T-cell (primary cell): ENCODE results near the gene PRKAR1B. TPM values are rescaled to one million over a fixed set of nuclear protein-coding genes. Genes with fewer than 3 reads are reported as not detected.
"Not testable (repeated sequence)": the region's sequence is repeated elsewhere in the genome, so short reads cannot be mapped to it uniquely, and the experiment has no call there.

Source experiments
- ATAC-seq, 4 experiments: fragments of 200-7000 bp in 3 of 4; fragments of 150-1000 bp in 1 of 4; cut with Tn5 transposase; replicated peaks in 1 of 4; 1 replicate in 3 of 4; 2 replicates in 1 of 4; pipeline ENCODE4 v1.10.0; 2021; ENCODE audit warnings: moderate library complexity in 3 of 4, mild to moderate bottlenecking in 2 of 4, moderate number of reproducible peaks in 1 of 4
- CTCF ChIA-PET, 2 donors: fragments of 300-600 bp; sonication (Branson Sonifier 250); formaldehyde crosslinking; loops; one replicate each; lab custom pipeline; 2022; ENCODE audit warnings: antibody characterized with exemption in 2 of 2; lab: Charles Lee
- POLR2A ChIA-PET, 2 donors: fragments of 300-600 bp; sonication (Branson Sonifier 250); formaldehyde crosslinking; loops; one replicate each; lab custom pipeline; 2022; ENCODE audit warnings: antibody characterized with exemption in 2 of 2; lab: Charles Lee
- DNase-seq, 35 experiments: peaks; one replicate each; pipeline versions ENCODE4 v3.0.0 to v3.0.0-alpha.2; 2013 to 2023
- H3K27ac ChIP-seq: one replicate; pipeline ENCODE4 v1.5.1; 2013; ENCODE audit warnings: low read length
- H3K27me3 ChIP-seq, 2 experiments: replicated peaks in 1 of 2; 1 replicate in 1 of 2; 2 replicates in 1 of 2; pipeline versions ENCODE4 v1.6.1 to v1.7.0; 2013; ENCODE audit warnings: low read length in 1 of 2, mixed read lengths in 1 of 2; ENCODE audit not compliant: control insufficient read depth in 2 of 2, insufficient read depth in 2 of 2; ENCODE audit errors: extremely low read depth in 1 of 2
- H3K36me3 ChIP-seq, 2 donors: 1 replicate in 1 of 2; 2 replicates in 1 of 2; pipeline versions ENCODE4 v1.6.1 to v1.7.0; 2013; ENCODE audit warnings: low read length in 1 of 2; ENCODE audit not compliant: control insufficient read depth in 2 of 2, insufficient read depth in 1 of 2; ENCODE audit errors: extremely low read depth in 1 of 2
- H3K4me1 ChIP-seq, 2 experiments: 1 replicate in 1 of 2; 2 replicates in 1 of 2; pipeline versions ENCODE4 v1.6.1 to v1.7.0; 2013; ENCODE audit warnings: low read length in 2 of 2, mixed read lengths in 1 of 2; ENCODE audit not compliant: insufficient read depth in 2 of 2, control insufficient read depth in 1 of 2; ENCODE audit errors: extremely low read depth in 1 of 2
- H3K4me3 ChIP-seq, 2 donors: 1 replicate in 1 of 2; 2 replicates in 1 of 2; pipeline versions ENCODE4 v1.5.1 to v1.7.0; 2013; ENCODE audit warnings: mild to moderate bottlenecking in 2 of 2, low read length in 1 of 2, moderate library complexity in 1 of 2; ENCODE audit not compliant: control insufficient read depth in 1 of 2; ENCODE audit errors: extremely low read depth in 1 of 2
- H3K9me3 ChIP-seq: 2 replicates; pipeline ENCODE4 v1.7.0; 2013
- H3K27ac Mint-ChIP-seq, 2 donors: one replicate each; pipeline ENCODE4 v1.8.0; 2020 to 2021; ENCODE audit warnings: mild to moderate bottlenecking in 2 of 2, mixed read lengths in 2 of 2
- H3K27me3 Mint-ChIP-seq, 2 donors: one replicate each; pipeline ENCODE4 v1.8.0; 2021 to 2022; ENCODE audit warnings: mixed read lengths in 2 of 2
- H3K36me3 Mint-ChIP-seq: one replicate; pipeline ENCODE4 v1.8.0; 2021; ENCODE audit warnings: mixed read lengths
- H3K4me1 Mint-ChIP-seq, 3 donors: one replicate each; pipeline ENCODE4 v1.8.0; 2020 to 2022; ENCODE audit warnings: mixed read lengths in 3 of 3, mild to moderate bottlenecking in 1 of 3
- H3K4me3 Mint-ChIP-seq, 3 donors: one replicate each; pipeline ENCODE4 v1.8.0; 2020 to 2022; ENCODE audit warnings: mild to moderate bottlenecking in 3 of 3, mixed read lengths in 3 of 3, moderate library complexity in 3 of 3
- H3K9me3 Mint-ChIP-seq, 3 donors: one replicate each; pipeline ENCODE4 v1.8.0; 2020 to 2022; ENCODE audit warnings: mixed read lengths in 3 of 3
- WGBS: methylation state at CpG from one replicate; pipeline ENCODE4 v1.1.5; 2013; ENCODE audit warnings: missing lambda C conversion rate; ENCODE audit not compliant: insufficient coverage; 5-methylcytosine and 5-hydroxymethylcytosine counted together
- total RNA-seq, 35 experiments: library from RNA in 6 of 35; stranded (reverse) in 6 of 35; fragments of 120-200 nt in 1 of 35; gene quantifications; one replicate each; pipeline versions ENCODE4 v1.2.1 to v1.2.4 and lab custom pipeline; 2013 to 2026

Gene PRKAR1B
- total RNA-seq, 5 donors from 2014 or later (not counting 1 experiment from before 2014, with no cell fraction given): 20.7 to 35.4 (median 24.4) TPM

DNA sequence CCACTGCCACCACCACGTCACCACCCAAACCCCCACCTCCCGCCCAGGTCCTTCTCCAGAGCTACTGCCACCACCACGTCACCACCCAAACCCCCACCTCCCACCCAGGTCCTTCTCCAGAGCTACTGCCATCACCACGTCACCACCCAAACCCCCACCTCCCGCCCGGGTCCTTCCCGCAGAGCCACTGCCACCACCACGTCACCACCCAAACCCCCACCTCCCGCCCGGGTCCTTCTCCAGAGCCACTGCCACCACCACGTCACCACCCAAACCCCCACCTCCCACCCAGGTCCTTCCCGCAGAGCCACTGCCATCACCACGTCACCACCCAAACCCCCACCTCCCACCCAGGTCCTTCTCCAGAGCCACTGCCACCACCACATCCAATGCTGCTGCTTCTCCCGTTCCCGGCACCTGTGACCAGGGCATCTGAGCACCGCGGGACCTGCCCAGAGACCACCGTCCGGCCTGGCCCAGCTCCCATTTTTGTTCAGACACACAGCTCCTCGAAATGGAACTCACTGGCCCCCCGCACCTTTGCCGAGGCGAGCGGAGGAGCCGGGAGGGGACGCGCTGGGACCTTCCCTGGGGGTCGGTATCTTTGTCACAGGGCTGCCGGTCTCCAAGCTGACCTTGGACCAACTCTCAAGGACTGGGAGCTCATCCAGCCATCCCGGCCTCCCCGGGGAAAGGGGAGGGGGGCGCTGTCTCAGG, 174.8 kb downstream of the PRKAR1B start:
- not testable (repeated sequence) for H3K27ac Mint-ChIP-seq

DNA sequence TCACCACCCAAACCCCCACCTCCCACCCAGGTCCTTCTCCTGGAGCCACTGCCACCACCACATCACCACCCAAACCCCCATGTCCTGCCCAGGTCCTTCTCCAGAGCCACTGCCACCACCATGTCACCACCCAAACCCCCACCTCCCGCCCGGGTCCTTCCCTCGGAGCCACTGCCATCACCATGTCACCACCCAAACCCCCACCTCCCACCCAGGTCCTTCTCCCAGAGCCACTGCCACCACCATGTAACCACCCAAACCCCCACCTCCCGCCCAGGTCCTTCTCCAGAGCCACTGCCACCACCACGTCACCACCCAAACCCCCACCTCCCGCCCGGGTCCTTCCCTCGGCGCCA, 175.5 kb downstream of the PRKAR1B start:
- CTCF ChIA-PET, H3K27me3 Mint-ChIP-seq, H3K4me1 ChIP-seq, H3K36me3 Mint-ChIP-seq, DNase-seq, H3K9me3 Mint-ChIP-seq, H3K27me3 ChIP-seq, ATAC-seq, H3K27ac Mint-ChIP-seq, H3K4me3 ChIP-seq, H3K4me1 Mint-ChIP-seq, H3K4me3 Mint-ChIP-seq, H3K9me3 ChIP-seq, H3K36me3 ChIP-seq, H3K27ac ChIP-seq, POLR2A ChIA-PET: not testable (repeated sequence)
- WGBS: 93% methylated on average over 3 of the region's 9 CpGs

More for the DNA sequence above, 174.8 kb downstream of the PRKAR1B start:
- DNase-seq, H3K27ac ChIP-seq, ATAC-seq, H3K27me3 Mint-ChIP-seq, H3K4me1 ChIP-seq, H3K9me3 ChIP-seq, H3K36me3 ChIP-seq, H3K27me3 ChIP-seq, H3K4me3 Mint-ChIP-seq, H3K4me1 Mint-ChIP-seq, POLR2A ChIA-PET, H3K36me3 Mint-ChIP-seq, H3K9me3 Mint-ChIP-seq, H3K4me3 ChIP-seq: not testable (repeated sequence)
- CTCF ChIA-PET: interaction anchor here in 1 of 2 donors (0.6 kb wide), 1 partner anchor 21 kb away, joined by 3 read pairs; no protein-coding TSS in a partner anchor
- WGBS: 91% methylated on average over 29 of the region's 32 CpGs

GRCh38 chr7:550881-551614, 176.0 kb downstream of the PRKAR1B start:
- peaks cover 0 to 2% of the 10 kb centered on the region in 2 donors for H3K36me3 ChIP-seq
- H3K4me1 ChIP-seq: no peaks in the 10 kb centered on the region
- Mint-ChIP-seq H3K27me3 (no peaks in the 10 kb centered on the region), H3K27ac (no peak overlapping the region), H3K4me1 (no peaks in the 10 kb centered on the region), H3K36me3 (peaks cover 8% of the 10 kb centered on the region), H3K4me3 (no peak overlapping the region), H3K9me3 (no peaks in the 10 kb centered on the region)
- POLR2A ChIA-PET: no interaction called here
- CTCF ChIA-PET: no interaction called here
- H3K27ac ChIP-seq: no peak overlapping the region
- no peaks in the 10 kb centered on the region for H3K27me3 ChIP-seq
- H3K9me3 ChIP-seq: no peaks in the 10 kb centered on the region
- 89% methylated on average over 4 of the region's 19 CpGs for WGBS
- no peak overlapping the region for H3K4me3 ChIP-seq
- DNase-seq (no peak), ATAC-seq (no peak)

- Histone ChIP-seq H3K27me3 (no peaks in the 10 kb centered on the region), H3K4me3 (no peak overlapping the region), H3K36me3 (peaks cover 0 to 2% of the 10 kb centered on the region in 2 donors), H3K4me1 (no peaks in the 10 kb centered on the region), H3K27ac (no peak overlapping the region), H3K9me3 (no peaks in the 10 kb centered on the region)
- Mint-ChIP-seq H3K4me1 (no peaks in the 10 kb centered on the region), H3K9me3 (peaks cover 0 to 5% (median 3%) of the 10 kb centered on the region in 3 donors), H3K36me3 (peaks cover 8% of the 10 kb centered on the region), H3K27ac (no peak overlapping the region), H3K4me3 (no peak overlapping the region), H3K27me3 (no peaks in the 10 kb centered on the region)
- no peak for ATAC-seq
- DNase-seq: no peak
- WGBS: 95% methylated on average over 18 of the region's 31 CpGs
- CTCF ChIA-PET: no interaction called here
- POLR2A ChIA-PET: no interaction called here
Measured at GRCh38 chr7:549891-550625, 177.0 kb downstream of the PRKAR1B start.

DNA sequence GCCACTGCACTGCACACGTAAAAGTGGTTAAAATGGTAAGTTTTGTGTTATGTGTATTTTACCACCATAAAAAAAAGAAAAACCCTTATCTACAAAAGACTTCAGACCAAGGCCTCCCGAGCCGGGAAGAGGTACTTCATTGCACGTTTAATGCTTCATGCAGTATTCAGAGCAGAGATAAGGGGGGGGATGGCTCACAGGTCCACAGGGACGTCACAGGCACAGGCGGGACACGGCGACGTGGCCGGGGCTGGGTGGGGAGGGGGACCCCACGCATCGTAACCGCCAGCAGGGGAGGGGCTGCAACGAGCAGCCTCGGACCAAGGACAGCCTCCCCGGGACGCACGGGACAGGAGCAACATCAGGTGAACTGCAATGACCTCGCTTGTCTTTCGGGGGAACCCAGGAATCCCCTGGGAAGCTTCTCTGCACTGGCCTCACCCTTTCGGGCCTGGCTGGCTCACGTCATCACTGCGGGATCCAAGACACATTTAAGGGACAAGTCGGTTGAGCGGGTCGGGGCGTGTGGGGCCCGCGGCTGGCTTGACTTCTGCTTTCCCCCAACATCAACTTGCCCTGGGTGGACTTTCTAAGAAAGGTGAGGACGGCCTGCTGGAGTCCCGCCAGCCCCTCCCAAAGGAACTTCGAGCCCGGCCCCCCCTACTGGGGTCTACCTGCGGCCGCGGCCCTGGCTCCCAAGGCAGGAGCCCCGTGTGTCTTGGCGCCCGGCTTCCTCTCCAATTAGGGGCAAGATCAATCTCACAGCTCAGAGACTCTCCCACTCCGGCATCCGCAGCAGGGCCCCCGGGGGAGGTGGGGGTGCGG, 177.8 kb downstream of the PRKAR1B start:
- Mint-ChIP-seq H3K4me3 (no peak overlapping the region), H3K36me3 (peaks cover 8% of the 10 kb centered on the region), H3K27me3 (no peaks in the 10 kb centered on the region), H3K27ac (no peak overlapping the region), H3K4me1 (no peaks in the 10 kb centered on the region), H3K9me3 (peaks cover 0 to 5% (median 3%) of the 10 kb centered on the region in 3 donors)
- ATAC-seq: no peak
- Histone ChIP-seq H3K9me3 (no peaks in the 10 kb centered on the region), H3K4me3 (no peak overlapping the region), H3K27me3 (no peaks in the 10 kb centered on the region), H3K36me3 (peaks cover 0 to 2% of the 10 kb centered on the region in 2 donors), H3K4me1 (no peaks in the 10 kb centered on the region), H3K27ac (no peak overlapping the region)
- 96% methylated on average over 32 of the region's 43 CpGs for WGBS
- ChIA-PET POLR2A (no interaction called here), CTCF (no interaction called here)
- no peak for DNase-seq

DNA sequence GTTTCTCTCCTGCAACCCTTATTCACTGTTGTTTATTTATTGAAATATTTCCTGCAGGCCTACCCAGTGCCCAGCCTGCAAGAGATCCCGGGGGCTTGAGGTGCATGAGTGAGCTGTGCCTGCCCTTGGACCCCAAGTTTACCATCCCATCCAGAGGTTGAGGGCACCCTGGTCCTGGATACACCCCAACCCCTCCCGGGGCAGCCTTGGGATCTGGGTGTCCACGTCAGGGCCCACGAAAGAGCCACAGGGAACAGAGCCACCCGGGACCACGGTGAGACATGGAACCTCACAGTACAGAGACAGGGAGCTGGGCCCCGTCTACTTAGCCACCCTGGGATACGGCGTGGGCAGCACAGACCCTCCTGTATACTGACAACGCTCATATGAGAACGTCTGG, 178.7 kb downstream of the PRKAR1B start:
- Mint-ChIP-seq H3K27ac (no peak overlapping the region), H3K4me1 (no peaks in the 10 kb centered on the region), H3K4me3 (no peak overlapping the region), H3K36me3 (peaks cover 8% of the 10 kb centered on the region), H3K9me3 (peaks cover 0 to 5% (median 3%) of the 10 kb centered on the region in 3 donors), H3K27me3 (no peaks in the 10 kb centered on the region)
- Histone ChIP-seq H3K9me3 (no peaks in the 10 kb centered on the region), H3K36me3 (peaks cover 0 to 2% of the 10 kb centered on the region in 2 donors), H3K27ac (no peak overlapping the region), H3K4me3 (no peak overlapping the region), H3K27me3 (no peaks in the 10 kb centered on the region), H3K4me1 (no peaks in the 10 kb centered on the region)
- ATAC-seq (no peak), DNase-seq (no peak)
- 92% methylated on average over 10 of the region's 11 CpGs for WGBS
- ChIA-PET POLR2A (no interaction called here), CTCF (no interaction called here)
